Activated gamma-delta T cell (primary cell): Measurements from ENCODE around the gene CATSPER1.

Source experiments
- DNase-seq: peaks from one replicate; lab custom pipeline; 2025; lab: John Stamatoyannopoulos, UW

Gene CATSPER1

DNA sequence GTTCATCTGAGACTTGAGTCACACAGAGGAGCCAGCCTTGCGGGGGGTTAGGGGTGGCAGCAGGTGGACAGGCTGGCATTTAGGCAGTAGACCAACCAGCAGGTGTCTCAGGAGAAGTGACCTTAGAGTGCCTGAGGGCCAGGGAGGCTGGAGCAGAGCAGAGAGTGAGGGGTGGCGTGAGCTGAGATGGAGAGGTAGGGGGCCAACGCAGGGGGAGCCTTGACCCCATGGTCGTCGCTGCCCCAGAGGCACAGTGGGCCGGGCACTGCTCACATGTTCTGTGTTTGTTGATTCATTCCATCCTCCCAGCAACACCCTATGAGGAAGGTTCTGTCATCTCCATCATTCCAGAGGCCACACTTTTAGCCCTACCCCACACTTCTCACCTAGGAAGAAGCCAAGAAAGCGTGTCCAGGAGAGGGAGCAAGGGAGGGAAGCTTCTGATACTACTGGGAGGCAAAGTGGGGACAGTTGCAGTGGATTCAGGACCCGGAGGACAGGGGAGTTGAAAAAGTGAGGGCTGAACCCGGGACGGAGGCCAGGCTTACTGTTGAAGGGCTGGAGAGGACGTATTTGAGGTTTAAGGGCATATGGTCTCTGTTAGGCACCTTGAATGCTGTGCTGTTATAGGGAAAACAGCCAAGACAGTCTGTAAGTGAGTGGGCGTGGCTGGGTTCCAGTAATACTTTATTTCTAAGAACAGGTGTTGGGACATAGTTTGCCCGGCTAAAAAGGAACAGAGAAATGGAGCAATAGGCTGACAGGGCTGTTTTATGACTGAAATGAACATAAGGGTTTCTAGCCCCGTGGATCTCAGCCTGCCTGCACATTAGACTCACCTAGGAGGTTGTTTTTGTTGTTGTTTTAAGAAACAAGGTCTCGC, 57.4 kb downstream of the CATSPER1 start:
- no peak for DNase-seq

DNA sequence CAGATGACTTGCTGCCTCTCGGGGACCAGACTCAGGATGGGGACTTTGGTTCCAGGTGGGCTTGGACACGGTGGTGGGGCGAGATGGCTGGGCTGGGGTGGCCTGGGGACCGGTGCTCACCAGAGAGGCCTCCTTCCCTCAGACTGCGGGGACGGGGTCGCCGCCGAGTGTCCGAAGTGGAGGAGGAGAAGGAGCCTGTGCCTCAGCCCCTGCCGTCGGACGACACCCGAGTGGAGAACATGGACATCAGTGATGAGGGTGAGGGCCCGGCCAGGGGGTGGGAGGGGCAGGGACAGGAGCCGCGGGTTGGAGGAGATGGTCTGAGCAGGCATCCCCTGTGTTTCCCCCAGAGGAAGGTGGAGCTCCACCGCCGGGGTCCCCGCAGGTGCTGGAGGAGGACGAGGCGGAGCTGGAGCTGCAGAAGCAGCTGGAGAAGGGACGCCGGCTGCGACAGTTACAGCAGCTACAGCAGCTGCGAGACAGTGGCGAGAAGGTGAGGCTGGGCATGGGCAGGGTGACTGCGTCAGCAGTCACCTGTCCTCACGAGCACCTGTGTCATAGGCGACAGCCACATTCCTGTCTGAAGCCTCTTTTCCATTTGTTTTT, 58.8 kb downstream of the CATSPER1 start:
- no peak for DNase-seq
